SKM-1 treated with dmso at 0.1 percent for 144 hours (cell line): ENCODE results near the gene C1orf115.
"Not testable (repeated sequence)": the region's sequence is repeated elsewhere in the genome, so short reads cannot be mapped to it uniquely, and the experiment has no call there.

Experiments
- DNase-seq: peaks from one replicate; lab custom pipeline; 2025; ENCODE audit not compliant: unreplicated experiment; lab: John Stamatoyannopoulos, UW

C1orf115 gene

DNA sequence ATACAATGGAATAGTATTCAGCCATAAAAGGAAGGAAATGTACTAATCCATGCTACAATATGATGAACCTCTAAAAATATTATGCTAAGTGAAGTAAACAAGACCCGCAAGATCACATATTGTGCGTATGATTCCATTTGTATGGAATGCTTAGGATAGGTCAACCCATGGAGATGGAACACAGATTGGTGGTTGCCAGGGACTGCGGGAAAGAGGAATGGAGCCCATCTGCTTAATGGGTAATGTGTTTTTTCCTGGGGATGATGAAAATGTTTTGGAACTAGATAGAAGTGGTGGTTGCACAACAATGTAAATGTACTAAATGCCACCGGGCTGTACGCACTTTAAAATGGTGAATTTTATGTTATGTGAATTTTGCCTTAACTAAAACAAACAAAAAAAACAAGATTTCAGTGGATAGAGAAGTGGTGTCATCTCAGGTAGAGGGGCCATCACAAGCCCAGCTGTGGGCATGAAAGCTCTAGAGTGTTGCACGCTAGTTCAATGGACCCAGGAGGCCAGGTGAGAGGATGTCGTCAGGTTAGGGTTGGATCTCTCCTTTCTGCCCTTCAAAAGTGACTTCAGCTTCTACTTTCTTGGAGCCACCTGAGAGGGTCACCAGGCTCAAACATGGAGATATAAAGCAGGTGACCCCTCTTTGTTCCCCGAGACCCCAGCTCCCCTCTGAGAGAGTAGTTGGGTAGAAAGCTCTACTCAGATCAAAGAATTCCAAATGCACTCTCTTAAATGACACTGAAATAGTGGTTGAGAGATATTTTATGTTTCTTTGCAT, 2.5 kb downstream of the C1orf115 start:
- DNase-seq: no peak

GRCh38 chr1:220694866-220695382, 4.8 kb downstream of the C1orf115 start:
- no peak for DNase-seq

- no peak for DNase-seq
Measured at GRCh38 chr1:220695426-220695825, 5.3 kb downstream of the C1orf115 start.

DNA sequence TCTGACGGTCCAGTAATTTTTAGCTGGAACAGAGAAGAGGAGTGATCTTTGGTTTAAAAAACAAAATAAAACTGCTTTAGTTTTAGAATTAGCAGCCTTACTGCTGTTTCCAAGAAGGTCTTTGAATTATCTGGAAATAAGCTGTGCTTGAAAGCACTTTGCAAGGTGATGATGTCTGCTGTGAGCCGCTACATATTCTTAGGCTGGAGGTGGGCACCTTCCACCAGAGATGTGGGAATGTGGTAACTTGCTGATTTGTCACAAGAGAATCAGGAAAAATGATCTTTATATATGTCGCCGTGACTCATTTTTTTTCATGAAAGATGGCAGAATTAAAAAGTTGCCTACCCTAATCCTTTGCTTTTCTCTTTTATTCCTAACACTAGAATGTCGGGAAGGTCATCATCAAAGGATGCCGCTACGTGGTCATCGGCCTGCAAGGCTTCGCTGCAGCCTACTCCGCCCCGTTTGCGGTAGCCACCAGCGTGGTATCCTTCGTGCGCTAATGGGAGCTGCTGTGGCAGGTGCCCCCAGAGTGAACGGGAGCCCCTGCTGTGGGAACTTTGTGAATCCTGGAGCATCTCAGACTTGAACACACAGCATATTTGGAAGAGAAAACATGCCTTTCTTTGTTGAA, 6.2 kb downstream of the C1orf115 start:
- no peak for DNase-seq

GRCh38 chr1:220696863-220697231, 6.7 kb downstream of the C1orf115 start:
- no peak for DNase-seq

GRCh38 chr1:220697326-220697725, 7.2 kb downstream of the C1orf115 start:
- DNase-seq: no peak

- DNase-seq: no peak
Measured at GRCh38 chr1:220698607-220699016, 8.4 kb downstream of the C1orf115 start.

GRCh38 chr1:220699044-220699443, 8.9 kb downstream of the C1orf115 start:
- DNase-seq: no peak

- DNase-seq: no peak
Measured at GRCh38 chr1:220700556-220701179, 10.5 kb downstream of the C1orf115 start.

GRCh38 chr1:220701974-220702373, 11.8 kb downstream of the C1orf115 start:
- peak; percentile 61 for DNase-seq

DNA sequence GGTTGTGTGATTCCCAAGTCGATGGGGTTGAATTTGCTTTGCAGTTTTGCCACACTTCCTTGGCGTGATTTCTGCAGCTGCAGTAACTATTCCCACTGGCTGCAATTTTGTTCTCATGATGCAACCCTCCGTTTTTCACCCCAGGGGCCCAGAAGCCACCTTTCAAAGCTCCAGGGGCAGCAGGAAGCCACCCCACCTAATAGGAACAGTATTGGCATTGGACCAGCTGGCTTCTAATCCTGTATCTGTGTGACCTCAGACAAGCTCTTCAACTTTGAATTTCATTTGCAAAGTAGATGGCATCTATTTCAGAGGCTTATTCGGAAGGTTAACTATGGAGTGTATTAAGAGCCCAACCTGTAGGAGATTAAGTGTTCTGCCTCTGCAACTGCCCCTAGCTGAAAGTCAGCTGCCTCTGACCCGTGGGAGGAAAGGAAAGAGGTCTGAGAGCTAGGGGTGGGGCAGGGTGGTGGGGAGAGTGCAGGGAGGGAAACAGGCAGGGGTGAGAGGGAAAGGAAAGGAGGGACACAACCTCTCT, 12.6 kb downstream of the C1orf115 start:
- no peak for DNase-seq

DNA sequence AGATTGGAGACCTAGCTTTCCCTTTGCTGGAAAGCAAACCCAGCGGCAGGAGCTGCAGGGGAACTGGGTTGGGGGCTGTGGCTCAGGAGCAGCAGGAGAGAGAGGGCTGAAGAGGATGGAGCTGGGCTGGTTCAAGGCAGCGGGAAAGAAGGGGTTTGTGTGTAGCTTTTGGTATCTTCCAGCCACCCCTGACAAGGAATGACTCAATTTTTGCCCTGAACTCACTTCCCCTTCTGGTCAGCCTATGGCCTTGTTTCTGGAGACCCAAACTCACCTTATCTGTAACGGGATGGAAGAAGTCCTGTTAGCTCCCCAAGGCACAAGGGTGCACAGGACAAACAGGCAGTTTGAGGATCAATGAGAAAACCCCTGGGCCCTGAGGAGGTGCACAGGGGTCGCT, 13.1 kb downstream of the C1orf115 start:
- peak; percentile 43 for DNase-seq

DNA sequence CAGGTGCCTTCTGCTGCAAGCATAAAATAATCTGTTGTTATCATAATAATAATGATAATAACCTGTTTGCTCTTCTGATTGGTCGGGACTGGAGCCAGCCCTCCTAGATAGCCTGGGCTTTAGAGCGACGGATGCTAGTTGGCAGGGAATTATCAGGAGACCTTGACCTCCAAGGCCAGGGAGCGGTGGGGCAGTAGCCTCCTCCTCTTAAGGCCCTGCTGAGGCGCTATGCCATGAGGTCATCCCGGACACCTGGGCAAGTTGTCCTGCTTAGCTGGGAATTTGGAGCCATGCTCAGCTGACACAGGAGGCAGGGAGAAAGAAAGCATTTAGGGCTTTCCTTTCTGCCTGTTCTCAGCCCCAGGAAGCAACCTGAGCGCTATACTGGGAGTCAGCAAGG, 15.6 kb downstream of the C1orf115 start:
- no peak for DNase-seq

- no peak for DNase-seq
Measured at GRCh38 chr1:220706480-220706879, 16.3 kb downstream of the C1orf115 start.

DNA sequence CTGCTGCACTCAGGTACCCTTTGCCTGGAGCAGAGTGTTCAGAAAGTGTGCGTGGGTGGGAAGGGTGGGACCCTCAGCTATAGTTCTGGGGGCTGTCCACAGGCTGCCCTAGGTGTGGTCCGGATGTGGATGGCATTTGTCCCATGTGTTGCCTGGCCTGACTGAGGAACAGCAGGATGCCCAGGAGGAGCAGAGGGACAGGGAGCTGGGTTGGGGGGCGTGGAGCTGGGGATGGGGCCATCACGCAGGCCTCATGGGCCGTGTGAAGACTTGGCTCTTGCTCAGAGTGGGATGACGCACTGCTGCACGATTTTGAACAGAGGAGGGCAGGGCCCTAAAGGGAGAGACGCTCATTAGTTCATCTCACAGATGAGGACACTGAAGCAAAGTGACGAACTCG, 17.0 kb downstream of the C1orf115 start:
- DNase-seq: no peak

GRCh38 chr1:220708244-220708643, 18.1 kb downstream of the C1orf115 start:
- DNase-seq: no peak

DNA sequence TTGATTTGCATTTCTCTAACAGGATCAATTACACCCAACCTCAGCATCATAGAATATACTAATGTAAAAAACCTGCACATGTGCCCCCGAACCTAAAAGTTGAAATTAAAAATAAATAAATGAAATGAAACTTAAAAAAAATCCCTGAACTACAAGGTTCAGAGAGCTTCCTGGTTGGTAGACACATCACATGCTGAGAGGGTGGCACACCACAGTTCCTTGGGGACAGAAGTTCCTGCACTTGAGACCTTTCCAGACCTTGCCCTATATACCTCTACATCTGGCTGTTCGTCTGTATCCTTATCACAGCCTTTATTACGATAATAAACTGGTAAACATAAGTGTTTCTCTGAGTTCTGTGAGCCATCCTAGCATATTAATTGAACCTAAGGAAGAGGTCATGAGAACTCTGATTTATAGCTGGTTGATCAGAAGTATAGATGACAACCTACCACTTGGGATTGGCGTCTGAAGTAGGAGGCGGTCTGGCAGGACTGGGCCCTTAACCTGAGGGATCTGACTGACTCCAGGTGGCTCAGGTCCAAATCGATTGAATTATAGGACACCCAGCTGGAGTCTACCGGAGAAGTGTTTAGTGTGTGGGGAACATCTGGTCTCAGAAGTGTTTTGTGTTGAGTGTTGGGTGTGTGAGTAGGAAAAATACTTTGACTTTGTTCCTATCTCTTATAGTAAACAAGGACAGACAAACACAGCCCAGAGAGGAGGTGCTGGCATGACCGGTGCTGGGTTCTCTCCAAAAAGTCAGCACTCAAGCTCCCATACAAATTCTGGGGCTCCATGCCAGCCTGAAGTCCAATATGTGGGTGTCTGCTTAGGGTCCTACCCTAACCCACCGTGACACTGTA, 19.0 kb downstream of the C1orf115 start:
- DNase-seq: no peak

GRCh38 chr1:220710333-220710732, 20.2 kb downstream of the C1orf115 start:
- DNase-seq: no peak

DNA sequence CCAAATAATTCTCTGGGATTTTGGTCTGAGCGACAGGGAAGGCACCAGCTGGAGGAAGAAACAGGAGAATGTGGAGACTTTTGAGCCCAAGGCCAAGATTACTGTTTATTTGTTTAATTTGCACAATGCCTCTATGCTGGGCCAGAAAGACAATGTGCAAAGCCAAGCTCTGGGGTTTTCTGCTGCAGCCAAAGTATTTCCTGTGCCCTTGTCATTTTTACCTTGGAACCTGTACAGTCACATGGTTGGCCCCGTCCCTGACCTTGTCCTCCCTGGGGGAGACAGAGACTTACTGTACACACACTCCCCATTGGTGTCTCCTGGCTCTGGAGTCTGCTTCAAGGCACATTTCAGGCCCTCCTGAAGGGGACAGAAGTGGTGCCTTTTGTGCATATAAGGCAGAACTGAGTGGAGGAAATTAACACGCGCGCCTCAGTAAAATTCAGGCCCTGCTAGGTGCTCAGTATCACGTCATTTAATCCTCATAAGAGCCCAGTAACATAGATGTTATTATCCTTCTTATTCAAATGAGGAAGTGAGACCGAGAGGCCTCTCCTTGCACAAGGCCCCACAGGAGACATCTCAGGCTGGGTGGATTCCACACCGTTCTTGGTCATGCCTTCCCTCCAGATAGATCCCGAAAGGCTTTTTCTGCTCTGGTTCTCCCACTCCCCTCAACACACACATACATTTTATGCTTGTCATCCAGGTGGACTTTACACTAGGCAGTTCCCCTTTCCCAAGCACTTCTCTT, 21.1 kb downstream of the C1orf115 start:
- DNase-seq: peak; percentile 86

- DNase-seq: not testable (repeated sequence)
Measured at GRCh38 chr1:220715986-220716385, 25.8 kb downstream of the C1orf115 start.
